ENCODE results near the gene UBAC2.
A peak's percentile ranks its signal among the peaks of the same experiment; 100 is the strongest.

The UBAC2 gene

GRCh38 chr13:99421271-99421670, 220.6 kb downstream of the UBAC2 start:
- DNase-seq: no peak

GRCh38 chr13:99421758-99422585, 221.3 kb downstream of the UBAC2 start:
- DNase-seq: no peak

GRCh38 chr13:99422586-99423220, 222.0 kb downstream of the UBAC2 start:
- DNase-seq: no peak

GRCh38 chr13:99425485-99426341, 225.1 kb downstream of the UBAC2 start:
- peak; percentile 36 for DNase-seq

- no peak for DNase-seq
Observed at GRCh38 chr13:99426426-99426825, 225.8 kb downstream of the UBAC2 start.

GRCh38 chr13:99429670-99430069, 229.0 kb downstream of the UBAC2 start:
- no peak for DNase-seq

- no peak for DNase-seq
Observed at GRCh38 chr13:99431927-99432608, 231.4 kb downstream of the UBAC2 start.

GRCh38 chr13:99432609-99433542, 232.2 kb downstream of the UBAC2 start:
- DNase-seq: peak; percentile 86

- no peak for DNase-seq
Observed at GRCh38 chr13:99433543-99434075, 233.0 kb downstream of the UBAC2 start.

GRCh38 chr13:99434258-99434788, 233.7 kb downstream of the UBAC2 start:
- peak; percentile 94 for DNase-seq

GRCh38 chr13:99435116-99435515, 234.5 kb downstream of the UBAC2 start:
- no peak for DNase-seq

GRCh38 chr13:99435998-99436397, 235.3 kb downstream of the UBAC2 start:
- DNase-seq: no peak

All from central memory CD4-positive, alpha-beta T cell (primary cell).